Measurements from ENCODE around the gene IMMT.
A peak's percentile ranks its signal among the peaks of the same experiment; 100 is the strongest.
"Not testable (repeated sequence)": the region's sequence is repeated elsewhere in the genome, so short reads cannot be mapped to it uniquely, and the experiment has no call there.

IMMT gene
- total RNA-seq = 129 to 181 reads per million in 2 experiments

DNA sequence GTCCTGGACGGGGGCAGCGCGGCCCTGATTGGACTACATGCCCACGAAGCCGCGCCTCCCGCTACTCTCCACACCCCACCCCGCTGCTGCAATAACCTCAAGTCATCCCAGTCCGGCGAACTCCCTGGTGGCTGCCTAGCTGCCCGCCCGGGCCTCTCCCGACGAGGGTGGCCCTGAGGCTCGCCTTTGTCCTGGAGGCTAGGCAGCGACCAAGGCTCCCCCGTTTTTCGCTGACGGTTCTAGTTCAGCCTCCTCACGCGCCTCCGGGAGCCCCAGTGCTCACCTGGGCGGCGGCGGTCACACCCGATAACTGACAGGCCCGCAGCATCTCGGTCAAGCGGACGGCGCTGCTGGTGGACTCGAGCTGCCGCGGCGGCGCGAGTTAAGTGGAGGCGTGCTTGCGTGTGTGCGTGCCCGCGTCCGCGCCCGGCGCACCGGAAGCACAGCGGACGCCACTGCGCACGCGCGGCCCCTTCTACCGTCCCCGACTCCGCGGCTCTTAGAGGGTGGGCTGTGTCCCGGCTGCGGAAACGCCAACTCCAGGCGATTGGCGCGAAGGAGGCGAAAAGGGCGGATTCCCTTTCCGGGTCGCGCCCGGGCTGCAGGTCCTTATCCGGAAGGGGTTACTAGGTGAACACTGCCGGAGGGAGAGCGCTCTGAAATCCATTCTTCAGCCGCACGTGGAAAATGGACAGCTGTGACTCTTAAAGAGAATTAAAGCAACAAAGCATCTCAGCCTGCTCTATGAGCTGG lies at the start of gene IMMT:
Gene IMMT (minus strand): TSS at position 408 of the 753 bp plus-strand sequence. CDS start 80 bp downstream, at position 328.
- peak; percentile 84 for DNase-seq (ENCODE audit: low read depth)

DNA sequence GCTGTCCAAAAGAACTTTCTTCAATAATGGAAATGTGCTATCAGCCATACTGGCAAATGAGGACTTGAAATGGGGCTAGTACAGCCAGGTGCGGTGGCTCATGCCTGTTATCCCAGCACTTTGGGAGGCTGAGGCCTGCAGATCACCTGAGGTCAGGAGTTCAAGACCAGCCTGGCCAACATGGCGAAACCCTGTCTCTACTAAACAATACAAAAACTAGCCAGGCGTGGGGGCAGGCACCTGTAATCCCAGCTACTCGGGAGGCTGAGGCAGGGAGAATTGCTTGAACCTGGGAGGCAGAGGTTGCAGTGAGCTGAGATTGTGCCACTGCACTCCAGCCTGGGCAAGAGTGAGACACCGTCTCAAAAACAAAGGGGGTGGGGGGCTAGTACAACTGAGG lies 49.5 kb upstream of the IMMT start:
- not testable (repeated sequence) for DNase-seq (ENCODE audit: low read depth)

DNA sequence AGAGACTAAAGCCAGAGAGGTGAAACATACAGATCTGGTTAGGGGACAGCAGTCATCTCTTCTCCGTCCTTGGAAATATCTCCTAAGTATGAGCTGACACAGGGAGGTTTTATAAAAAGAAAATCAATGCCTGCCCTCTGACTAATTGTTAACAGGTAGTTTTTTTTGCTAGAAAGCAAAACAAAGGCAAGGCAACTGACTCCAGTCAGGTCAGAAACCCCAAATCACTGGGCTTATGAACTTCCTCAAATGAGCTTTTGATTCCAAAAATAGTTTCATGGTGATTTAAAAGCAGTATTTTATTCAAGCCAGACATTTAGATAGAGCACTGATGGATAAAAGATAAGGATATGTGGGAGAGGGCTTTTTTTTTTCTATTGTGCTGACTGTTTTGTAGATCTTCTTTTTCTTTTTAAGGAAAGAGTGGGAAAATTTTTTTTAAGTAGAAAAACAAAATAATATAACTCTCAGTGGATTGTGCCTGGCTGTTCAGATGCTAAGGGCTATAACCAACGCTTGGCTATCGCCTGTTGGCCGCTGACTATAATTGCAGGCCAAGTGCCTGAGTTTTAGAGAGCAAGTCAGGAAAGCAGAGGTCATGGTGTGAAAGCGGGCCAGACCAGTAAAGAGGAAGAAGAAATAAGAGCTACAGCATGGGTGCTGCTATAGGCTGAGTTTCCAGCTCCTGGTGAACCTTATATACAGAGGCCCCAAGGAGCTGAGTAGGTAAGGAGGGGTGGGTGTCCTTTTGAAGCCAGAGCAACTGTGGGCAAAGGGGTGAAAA lies 48.9 kb upstream of the IMMT start:
- DNase-seq (ENCODE audit: low read depth) = no peak

DNA sequence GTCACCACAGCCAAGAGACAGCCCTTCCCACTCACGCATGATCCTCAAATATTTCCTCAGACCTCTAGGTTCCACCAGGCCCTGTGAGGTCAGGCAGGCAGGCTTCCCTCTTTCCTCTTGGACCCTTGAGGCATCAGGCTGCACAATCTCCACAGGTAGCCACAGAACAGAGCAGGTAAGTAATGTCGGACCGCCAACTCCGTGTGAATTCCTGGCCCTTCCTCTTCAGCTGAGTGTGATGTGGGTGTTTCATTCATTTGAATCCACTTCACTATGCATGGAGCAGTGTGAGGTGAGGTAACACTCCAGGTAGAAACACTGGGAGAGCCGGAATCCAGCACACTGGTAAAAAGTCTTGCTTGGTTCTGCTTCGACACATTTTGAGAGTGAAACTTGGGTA lies 48.0 kb upstream of the IMMT start:
- DNase-seq (ENCODE audit: low read depth) = no peak

DNA sequence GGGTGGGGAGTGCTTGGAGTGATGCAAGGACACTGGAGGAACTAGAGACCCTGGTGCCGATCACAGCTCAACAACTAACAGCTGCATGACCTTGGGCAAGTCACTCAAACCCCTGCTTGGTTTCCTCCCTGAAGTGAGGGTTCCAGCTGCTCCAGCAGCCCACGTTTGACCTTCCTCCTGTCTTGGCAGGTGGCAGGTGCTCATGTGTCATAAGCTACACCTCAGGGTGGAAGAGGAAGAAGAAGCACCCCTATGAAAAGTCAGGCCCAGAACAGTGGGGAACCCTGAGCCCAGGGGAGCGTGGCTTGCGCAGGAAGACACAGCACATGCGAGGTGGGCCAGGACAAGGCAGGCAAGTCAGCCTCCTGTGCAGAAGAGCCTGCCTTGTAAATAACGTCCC lies 46.3 kb upstream of the IMMT start:
- no peak for DNase-seq (ENCODE audit: low read depth)

DNA sequence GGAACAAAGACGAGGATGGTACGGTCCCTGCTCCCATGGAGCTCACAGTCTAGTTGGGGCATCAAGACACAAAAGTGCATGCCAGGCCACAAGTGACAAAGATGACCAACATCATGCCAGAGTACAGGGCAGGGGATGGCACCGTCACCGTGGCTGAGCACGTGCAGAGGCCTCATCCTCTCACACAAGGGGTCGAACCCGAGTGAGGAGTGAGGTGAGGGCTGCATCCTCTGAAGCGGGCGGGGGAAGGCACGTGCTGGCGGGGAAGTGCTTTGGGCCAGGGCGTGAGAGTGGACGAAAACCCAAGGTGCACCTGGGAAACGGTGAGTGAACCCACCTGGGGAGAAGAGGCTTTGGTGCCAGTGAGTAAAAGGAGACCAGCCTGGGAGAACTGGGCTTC lies 45.0 kb upstream of the IMMT start:
- DNase-seq (ENCODE audit: low read depth) = no peak

DNA sequence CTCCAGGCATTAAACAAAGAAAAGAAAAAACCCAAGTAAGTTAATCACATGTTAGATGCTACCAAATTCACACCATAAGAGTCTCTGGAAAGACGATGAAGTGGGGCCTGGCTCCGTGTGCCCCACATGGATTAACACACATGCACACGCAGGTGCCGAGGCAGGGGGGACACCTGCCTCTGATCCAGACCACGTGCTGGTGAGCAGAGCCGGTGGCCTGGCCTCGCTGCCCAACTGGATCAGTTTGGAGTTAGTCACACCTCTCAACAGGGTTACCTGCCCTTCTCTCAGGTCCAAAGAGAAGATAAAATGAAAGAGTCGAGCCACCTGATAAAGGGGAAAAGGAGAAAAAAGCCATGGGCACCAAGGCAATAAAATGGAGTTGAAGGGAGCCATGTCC lies 44.5 kb upstream of the IMMT start:
- no peak for DNase-seq (ENCODE audit: low read depth)

DNA sequence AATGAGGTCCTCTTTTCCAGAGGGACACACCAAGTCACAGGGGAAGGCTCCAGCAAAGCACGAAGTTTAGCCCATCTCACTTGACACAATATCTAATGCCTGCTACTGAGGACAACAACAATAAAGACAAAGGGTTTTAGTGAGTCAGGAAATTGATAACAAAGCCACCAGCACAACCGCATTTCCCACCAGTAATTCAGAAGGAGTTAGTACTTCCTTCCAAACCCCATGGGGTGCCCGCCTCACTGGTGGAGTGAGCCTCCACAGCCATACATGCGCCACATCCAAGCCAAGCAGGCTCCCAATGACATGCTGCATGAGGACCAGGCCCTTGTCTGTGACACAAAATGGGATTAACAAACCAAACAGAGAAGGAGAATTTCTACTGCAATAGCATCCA lies 44.1 kb upstream of the IMMT start:
- no peak for DNase-seq (ENCODE audit: low read depth)

DNA sequence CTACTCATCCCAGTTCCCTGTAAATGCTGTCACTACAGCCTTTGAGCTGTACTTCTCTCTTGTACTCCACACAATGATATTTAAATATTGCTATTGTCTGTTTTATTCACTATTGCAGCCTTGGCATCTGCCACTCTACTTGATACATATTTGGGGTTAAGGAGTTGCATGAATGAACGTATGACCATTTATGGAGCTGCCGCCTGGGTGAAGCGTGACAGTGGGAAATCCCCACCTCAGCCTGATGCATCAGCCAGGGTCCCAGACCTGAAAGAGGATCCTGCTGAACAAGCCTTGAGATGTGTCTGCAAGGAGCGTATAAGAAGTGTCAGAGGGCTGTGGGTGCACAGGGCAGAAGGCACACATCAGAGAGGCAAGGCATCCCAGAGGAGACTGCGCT lies 43.1 kb upstream of the IMMT start:
- DNase-seq (ENCODE audit: low read depth) = peak; percentile 3

DNA sequence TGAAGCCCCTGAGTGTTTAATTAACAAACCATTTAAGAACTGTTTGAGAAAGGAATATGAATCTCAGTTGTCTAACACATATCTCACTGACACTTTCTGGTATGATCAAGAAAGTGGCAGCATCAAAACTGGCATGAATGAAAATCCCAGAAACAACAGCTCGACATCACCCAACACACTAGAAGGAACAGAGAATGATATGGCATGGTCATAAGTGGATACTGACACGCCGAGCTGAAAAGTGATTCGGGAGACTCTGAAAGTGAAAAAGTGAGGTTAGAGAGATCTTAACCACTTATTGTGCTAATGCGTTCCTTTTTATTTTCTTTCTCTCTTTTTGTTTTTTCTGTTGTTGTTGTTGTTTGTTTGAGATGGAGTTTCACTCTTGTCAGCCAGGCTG lies 41.9 kb upstream of the IMMT start:
- DNase-seq (ENCODE audit: low read depth) = no peak

DNA sequence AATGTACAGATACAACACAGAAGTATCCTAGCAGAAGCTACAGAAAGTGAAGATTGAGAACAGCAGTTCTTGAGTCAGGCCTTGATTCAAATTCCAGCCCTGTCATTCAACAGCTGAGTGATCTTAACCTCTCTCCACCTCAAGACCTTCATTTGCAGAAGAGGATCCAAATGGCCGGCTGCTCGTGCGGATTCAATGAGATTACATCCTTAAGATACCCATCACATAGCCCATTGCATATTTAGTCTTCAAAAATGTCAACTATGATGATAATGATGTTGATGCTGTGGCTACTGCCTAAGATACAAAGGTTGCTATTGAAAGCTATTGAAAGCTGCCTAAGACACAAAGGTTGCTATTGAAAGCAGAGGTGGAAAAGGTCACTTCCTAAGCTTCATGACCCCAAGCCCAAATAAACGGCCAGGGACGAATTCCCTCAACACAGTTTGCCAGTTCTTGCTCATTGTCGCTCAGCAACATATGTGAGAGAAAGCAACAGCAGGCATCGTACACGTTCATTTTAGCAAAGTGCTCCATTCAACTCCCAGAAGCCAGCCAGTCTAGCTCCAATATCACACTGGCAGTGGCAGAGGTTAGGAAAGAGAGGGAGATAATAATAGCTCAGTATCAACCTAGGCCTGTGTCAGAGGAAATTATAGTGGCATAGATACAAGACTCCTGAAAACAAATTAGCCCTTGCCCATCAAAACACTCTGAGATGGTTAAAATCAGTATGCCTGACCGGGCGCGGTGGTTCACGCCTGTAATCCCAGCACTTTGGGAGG lies 40.1 kb upstream of the IMMT start:
- DNase-seq (ENCODE audit: low read depth) = no peak

DNA sequence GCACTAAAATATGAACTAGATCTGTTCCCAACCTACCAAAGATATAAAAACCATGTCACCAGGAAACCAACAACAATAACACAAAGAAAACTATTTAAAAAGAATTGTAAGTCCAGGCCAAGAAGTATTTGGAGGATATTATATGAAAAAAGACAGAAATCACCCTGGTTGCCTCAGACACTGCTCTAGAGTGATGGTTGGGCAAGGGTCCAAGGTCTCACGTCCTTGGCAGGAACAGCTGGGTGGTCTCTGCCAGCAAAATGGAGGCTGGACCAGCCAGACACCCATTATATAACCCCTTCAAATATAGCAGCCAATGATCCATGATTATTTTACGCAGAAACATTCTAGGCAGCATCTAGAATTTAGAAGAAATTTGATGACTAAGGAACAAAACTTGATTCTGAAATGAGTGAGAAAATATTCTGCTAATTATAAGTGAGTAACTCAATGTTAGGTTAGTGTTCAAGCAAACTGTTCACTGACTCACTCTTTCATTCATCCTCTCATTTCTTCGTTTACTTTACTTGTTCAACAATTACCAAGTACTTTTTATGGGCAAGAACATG lies 39.4 kb upstream of the IMMT start:
- no peak for DNase-seq (ENCODE audit: low read depth)

DNA sequence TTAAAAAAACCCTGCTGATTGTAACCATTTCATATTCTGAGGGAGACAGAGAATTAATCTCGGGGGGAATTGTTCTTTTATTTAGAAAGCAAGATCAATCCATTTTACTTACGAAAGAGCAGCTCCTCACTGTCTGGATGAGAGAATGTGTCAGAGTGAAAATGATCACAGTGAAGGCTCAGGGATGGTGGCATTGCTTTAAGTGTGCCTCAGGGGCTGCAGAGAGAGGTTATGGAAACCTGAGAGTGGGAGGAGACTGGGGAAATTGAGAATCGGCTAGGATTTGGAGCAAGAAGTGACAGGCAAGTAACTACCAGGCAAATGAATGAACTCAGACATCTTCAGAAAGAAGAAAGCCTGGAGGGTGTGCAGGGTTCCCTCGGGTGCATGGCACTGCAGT lies 38.2 kb upstream of the IMMT start:
- DNase-seq (ENCODE audit: low read depth) = no peak

- DNase-seq (ENCODE audit: low read depth) = no peak
These were observed 37.6 kb upstream of the IMMT start for GRCh38 chr2:86232910-86233309.

DNA sequence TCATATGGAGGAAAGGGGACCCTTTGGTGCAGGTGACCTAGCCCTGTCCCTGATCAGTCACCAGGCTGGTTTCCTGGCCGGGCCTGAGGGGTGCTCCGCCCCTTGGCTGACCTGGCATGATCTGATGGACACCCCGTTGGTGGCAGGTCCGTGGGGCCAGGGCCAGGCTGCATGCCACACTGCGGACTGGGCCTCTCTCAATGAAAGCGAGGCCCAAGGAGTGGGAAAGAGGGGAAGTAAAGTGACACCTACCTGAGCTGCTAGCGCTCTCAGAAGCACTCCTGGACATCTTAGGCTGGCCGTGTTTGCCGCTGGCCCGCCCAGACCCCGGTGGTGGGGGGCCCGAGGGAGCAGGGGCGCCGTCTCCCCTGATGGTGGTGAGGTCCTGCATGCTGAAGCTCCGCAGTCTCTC lies 37.1 kb upstream of the IMMT start:
- DNase-seq (ENCODE audit: low read depth) = no peak

DNA sequence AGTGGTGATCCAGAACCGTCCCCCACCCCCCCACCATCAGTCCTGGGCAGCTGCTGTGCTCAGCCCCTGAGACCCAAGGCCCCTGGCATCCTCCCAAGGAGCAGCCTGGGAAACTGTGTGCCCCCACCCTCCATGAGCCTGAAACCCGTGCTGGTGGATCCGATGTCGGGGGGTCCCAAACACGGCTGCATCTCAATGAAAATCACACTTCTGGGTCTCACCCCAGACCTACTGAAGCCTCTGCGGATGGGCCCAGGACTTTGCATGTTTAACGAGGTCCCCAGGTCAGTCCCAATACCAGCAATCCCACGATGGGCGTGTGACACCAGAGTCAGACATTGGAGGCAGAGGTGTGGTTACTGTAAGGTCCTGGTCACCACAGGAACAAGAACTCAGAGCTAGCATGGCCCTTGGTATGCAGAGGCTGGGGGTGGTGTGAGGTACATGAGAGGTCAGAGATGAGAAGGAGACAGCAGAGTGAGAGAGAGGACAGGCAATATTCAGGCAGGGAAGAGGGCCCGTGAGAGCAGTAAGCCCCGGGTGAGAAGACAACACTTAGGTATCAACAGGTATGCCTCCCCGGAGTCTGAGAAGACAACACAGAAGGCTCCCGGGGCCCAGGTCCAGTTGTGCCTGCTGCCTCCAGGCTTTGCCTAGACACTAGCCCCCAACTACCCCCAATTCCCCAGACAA lies 36.6 kb upstream of the IMMT start:
- DNase-seq (ENCODE audit: low read depth) = no peak

GRCh38 chr2:86230961-86231360 lies 35.7 kb upstream of the IMMT start:
- DNase-seq (ENCODE audit: low read depth) = no peak

GRCh38 chr2:86229221-86229620 lies 34.0 kb upstream of the IMMT start:
- no peak for DNase-seq (ENCODE audit: low read depth)

DNA sequence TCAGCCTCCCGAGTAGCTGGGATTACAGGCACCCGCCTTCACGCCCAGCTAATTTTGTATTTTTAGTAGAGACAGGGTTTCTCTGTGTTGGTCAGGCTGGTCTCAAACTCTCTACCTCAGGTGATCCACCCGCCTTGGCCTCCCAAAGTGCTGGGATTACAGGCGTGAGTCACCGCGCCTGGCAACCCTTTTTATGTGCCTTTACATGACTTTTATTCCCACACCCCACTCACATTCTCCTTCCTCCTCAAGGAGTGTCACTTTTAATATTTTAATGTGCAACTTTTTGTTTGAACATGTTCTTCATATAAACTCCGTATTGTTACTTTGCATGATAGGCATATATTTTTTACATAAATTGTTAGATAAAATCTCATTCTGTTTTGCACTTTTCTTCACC lies 33.3 kb upstream of the IMMT start:
- not testable (repeated sequence) for DNase-seq (ENCODE audit: low read depth)

- DNase-seq (ENCODE audit: low read depth) = no peak
These were observed 32.4 kb upstream of the IMMT start for GRCh38 chr2:86227685-86228084.

GRCh38 chr2:86226636-86227520 lies 31.6 kb upstream of the IMMT start:
- no peak for DNase-seq (ENCODE audit: low read depth)

Data from T follicular helper cell (primary cell).